ENCODE measurements around the gene LRRC10.

The LRRC10 gene

DNA sequence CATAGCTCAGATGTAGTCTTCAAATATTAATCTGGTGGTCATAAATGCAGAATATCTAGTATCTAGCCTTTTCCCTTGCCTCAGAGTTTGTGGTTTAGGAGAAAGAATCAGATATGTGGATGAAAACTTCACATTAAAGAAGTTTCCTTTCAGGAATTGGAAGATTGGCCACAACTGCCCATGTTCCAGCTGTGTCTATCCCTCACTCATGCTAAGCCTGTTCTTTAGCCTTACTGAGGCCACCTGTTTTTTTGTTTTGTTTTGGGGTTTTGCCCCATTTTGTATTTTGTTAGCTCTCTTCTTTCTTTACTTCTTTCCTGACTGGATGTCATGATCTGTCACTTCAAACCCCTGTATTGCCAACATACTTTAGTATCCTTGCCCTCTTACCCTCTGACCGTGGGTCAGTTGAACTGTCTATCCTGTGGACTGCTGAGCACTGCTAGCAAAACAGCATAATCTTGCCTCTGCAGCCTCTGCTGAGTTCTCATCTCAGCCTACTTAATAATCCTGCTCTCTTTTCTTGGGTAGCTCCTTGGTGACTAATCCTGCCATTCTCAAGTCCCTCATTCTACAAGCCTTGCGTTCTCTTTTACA is 47.4 kb downstream of the LRRC10 start:
- no peak for DNase-seq
